NCI-H1436 (cell line): Measurements from ENCODE around the gene BECN2.

Experiments used
- DNase-seq: peaks from one replicate; lab custom pipeline; 2025; lab: John Stamatoyannopoulos, UW

BECN2 gene

GRCh38 chr1:241957692-241958494, at the start of gene BECN2:
TSS of gene BECN2 (plus strand) at chr1:241957767. CDS start at chr1:241957767, 0 bp downstream.
- DNase-seq: no peak

- DNase-seq: no peak
Measured at GRCh38 chr1:241916196-241916595, 41.4 kb upstream of the BECN2 start.

GRCh38 chr1:241917487-241917886, 40.1 kb upstream of the BECN2 start:
- DNase-seq: no peak

GRCh38 chr1:241918879-241919278, 38.7 kb upstream of the BECN2 start:
- DNase-seq: no peak

- no peak for DNase-seq
Measured at GRCh38 chr1:241924080-241924808, 33.3 kb upstream of the BECN2 start.

GRCh38 chr1:241926141-241926540, 31.4 kb upstream of the BECN2 start:
- DNase-seq: no peak

GRCh38 chr1:241927321-241927720, 30.2 kb upstream of the BECN2 start:
- no peak for DNase-seq

GRCh38 chr1:241932845-241933244, 24.7 kb upstream of the BECN2 start:
- DNase-seq: no peak

- DNase-seq: no peak
Measured at GRCh38 chr1:241934201-241934848, 23.2 kb upstream of the BECN2 start.

GRCh38 chr1:241934866-241935265, 22.7 kb upstream of the BECN2 start:
- no peak for DNase-seq

GRCh38 chr1:241939798-241940197, 17.8 kb upstream of the BECN2 start:
- no peak for DNase-seq

GRCh38 chr1:241942738-241943137, 14.8 kb upstream of the BECN2 start:
- no peak for DNase-seq

- no peak for DNase-seq
Measured at GRCh38 chr1:241944300-241944699, 13.3 kb upstream of the BECN2 start.

- DNase-seq: no peak
Measured at GRCh38 chr1:241947354-241947753, 10.2 kb upstream of the BECN2 start.

- no peak for DNase-seq
Measured at GRCh38 chr1:241950390-241950789, 7.2 kb upstream of the BECN2 start.

- no peak for DNase-seq
Measured at GRCh38 chr1:241962153-241962552, 4.6 kb downstream of the BECN2 start.

GRCh38 chr1:241963722-241964121, 6.2 kb downstream of the BECN2 start:
- DNase-seq: no peak

- no peak for DNase-seq
Measured at GRCh38 chr1:241964550-241965282, 7.1 kb downstream of the BECN2 start.

- DNase-seq: no peak
Measured at GRCh38 chr1:241968611-241969010, 11.0 kb downstream of the BECN2 start.

- peak; percentile 25 for DNase-seq
Measured at GRCh38 chr1:241972703-241973369, 15.3 kb downstream of the BECN2 start.

- DNase-seq: no peak
Measured at GRCh38 chr1:241976229-241976628, 18.7 kb downstream of the BECN2 start.

- no peak for DNase-seq
Measured at GRCh38 chr1:241979071-241979470, 21.5 kb downstream of the BECN2 start.
